GM19351 (cell line): ENCODE measurements around the gene SEL1L2.
"Not testable (repeated sequence)": the region's sequence is repeated elsewhere in the genome, so short reads cannot be mapped to it uniquely, and the experiment has no call there.

Experiments used
- ATAC-seq: cut with Tn5 transposase; IDR thresholded peaks from one replicate; pipeline ENCODE4 v1.9.1; 2021; ENCODE audit warnings: mild to moderate bottlenecking, moderate library complexity; ENCODE audit not compliant: unreplicated experiment

SEL1L2 gene, protein sequence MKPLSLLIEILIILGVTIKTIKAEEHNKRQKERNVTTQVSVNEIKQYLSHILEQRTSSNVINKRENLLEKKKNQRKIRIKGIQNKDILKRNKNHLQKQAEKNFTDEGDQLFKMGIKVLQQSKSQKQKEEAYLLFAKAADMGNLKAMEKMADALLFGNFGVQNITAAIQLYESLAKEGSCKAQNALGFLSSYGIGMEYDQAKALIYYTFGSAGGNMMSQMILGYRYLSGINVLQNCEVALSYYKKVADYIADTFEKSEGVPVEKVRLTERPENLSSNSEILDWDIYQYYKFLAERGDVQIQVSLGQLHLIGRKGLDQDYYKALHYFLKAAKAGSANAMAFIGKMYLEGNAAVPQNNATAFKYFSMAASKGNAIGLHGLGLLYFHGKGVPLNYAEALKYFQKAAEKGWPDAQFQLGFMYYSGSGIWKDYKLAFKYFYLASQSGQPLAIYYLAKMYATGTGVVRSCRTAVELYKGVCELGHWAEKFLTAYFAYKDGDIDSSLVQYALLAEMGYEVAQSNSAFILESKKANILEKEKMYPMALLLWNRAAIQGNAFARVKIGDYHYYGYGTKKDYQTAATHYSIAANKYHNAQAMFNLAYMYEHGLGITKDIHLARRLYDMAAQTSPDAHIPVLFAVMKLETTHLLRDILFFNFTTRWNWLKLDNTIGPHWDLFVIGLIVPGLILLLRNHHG

DNA sequence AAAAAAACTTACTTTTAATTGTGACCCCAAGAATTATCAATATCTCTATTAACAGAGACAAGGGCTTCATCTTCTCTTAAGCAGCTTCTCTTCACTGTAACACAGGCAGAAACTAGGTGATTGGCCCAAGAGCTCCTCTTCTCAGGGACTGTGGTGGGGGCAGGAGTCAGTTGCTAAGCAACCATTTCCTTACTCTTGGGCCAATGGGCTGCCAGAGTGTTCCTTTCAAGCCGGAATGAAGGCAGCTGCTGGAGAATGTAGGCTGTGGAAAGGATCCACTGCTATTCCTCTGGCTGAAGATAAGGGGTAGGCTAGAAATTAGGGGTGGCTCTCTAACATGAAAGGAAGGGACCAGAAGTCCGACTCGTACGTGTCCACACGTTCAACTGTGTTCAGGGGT is at the start of gene SEL1L2:
Gene SEL1L2 (minus strand): TSS at position 150 of the 400 bp plus-strand sequence. CDS start 80 bp downstream, at position 70.
- no peak for ATAC-seq

DNA sequence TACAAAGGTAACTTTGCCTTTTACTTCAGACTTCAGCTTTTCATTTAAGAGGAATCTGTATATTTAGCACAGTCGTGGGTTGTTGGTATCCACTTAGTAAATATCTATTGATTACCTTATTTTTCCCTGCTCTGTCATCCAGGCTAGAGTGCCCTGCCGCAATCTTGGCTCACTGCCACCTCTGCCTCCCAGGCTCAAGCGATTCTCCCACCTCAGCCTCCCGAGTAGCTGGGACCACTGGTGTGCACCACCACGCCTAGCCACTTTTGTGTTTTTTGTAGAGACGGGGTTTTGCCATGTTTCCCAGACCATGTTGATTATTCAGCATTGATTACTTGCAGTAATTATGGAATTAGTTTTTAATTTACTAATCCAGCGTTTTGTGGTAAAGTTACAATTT is 46.2 kb upstream of the SEL1L2 start:
- no peak for ATAC-seq

DNA sequence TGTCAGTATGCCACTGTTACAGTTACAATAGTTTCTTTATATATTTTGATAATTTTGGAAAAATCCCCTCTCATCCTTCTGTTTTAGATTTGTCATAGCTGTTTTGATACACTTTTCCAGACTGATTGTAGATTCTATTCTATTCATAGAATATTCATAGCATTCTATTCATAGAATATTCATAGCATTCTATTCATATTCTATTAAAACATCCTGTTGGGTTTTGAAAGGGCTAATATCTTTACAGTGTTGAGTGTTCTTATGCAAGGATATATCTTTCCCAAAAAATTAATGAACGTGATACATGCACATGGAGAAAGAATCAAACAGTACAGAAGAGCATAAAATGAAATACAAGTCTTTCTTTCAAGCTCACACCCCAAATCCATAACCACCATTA is 42.9 kb upstream of the SEL1L2 start:
- no peak for ATAC-seq

DNA sequence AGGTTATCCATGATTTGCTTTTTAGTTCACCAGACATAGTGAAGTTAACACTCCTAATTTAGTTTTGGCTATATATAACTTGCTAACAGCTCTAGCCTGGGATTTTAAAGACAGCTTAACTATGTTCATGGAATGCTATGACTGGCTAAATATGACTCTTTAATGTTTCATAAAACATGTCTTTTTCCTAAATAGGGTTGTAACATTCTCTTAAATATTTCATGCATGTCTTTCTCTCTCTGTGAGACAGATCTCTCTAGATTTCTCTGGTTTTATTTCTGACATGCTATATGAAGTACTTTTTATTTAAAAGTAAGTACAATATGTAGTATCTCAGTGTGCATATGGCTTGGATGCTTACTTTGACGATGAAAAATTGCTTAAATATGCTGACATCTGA is 40.6 kb upstream of the SEL1L2 start:
- ATAC-seq = no peak

DNA sequence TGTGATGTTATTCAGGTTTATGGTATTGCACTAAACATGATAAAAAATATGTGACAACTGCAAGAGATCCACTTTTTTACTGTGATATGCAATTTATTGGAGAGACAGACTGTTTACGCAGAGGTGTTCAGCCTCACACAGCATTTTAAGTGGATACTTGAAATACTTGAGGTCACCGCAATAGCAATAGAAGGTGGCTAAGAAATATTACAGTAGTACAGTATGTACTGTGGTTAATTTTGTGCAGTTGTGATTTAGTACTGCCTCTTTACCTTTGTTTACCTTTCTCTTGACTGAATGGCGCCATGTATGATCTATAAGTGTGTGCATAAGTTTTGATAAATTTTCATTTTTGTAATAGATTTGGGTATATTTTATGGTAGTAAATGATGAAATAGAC is 22.3 kb upstream of the SEL1L2 start:
- no peak for ATAC-seq

DNA sequence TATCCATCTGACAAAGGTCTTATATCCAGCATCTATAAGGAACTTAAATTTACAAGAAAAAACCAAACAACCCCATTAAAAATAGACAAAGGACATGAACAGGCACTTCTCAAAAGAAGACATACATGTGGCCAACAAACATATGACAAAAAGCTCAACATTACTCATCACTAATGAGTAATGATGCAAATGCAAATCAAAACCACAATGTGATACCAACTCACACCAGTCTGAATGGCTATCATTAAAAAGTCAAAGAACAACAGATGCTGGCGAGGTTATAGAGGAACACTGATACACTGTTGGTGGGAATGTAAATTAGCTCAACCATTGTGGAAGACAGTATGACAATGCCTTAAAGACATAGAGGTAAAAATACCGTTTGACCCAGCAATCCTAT is 18.8 kb upstream of the SEL1L2 start:
- ATAC-seq = no peak

DNA sequence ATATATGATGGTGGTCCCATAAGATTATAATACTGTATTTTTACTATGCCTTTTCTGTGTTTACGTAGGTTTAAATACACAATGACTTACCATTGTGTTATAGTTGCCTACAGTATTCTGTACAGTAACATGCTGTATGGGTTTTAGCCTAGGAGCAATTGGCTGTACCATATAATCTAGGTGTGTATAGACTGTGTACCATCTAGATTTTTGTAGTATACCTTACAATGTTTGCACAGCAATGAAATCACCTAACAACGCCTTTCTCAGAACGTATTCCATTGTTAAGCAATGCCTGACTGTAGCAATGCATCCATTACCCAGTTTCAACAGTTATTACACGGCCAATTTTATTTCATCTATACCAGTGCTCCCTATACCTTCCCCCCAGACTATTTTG is 15.6 kb upstream of the SEL1L2 start:
- ATAC-seq = no peak

DNA sequence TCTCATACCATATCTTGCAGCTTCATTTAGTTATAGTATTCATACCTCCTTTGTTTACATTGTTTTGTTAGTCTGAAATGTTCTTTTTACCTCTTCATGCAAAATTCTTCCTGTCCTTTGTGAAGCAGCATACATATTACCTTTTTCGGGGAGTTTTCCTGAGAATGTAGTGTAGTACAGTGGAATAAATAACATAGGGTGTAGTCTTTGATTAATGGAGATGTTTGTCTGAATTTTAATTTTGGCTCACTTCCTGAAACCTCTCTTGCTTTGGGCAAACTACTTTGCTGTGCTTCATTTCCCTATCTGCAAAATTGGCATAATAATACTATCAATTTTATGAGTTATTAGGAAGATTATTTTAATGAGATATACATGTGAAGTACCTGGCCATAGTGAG is 10.5 kb upstream of the SEL1L2 start:
- ATAC-seq = no peak

DNA sequence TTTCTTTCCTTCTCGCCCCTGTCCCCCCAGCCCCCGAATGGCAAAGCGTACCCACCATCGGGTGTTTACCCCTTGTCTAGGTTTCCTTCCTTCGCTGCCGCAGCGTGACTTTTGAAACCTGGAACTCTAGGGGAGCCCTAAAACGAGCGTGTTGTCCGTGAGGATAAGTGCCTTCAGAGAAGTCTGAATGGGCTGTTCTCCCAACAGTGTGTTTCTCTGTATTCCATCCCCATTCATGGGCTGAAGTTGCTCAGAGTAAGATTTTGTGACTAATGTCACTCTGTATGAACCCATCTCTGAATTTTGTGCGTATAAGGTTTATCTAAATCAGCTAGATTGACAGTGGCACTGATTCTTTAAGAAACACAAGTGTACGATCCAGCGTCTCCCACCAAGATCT is 5.9 kb upstream of the SEL1L2 start:
- ATAC-seq = no peak

DNA sequence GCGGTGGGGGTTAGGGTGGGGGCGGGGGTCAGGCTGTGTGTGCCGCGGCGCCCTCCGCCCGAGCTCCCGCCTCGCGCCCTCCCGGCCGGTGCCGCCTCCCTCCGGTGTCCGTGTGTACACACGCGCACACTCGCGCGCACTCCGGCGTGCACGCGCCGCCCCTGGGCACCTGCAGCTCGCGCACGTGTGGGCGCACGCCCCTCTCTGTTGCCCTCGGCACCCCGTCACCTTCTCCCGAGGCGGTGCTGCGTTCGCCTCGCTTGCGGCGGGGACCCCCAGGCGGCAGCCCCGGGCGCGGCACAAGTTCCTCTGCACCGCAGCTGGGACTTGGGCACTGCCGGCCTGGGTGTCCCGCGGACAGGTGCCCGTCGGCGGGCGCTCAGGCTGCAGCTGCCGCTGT is 5.4 kb upstream of the SEL1L2 start:
- no peak for ATAC-seq

DNA sequence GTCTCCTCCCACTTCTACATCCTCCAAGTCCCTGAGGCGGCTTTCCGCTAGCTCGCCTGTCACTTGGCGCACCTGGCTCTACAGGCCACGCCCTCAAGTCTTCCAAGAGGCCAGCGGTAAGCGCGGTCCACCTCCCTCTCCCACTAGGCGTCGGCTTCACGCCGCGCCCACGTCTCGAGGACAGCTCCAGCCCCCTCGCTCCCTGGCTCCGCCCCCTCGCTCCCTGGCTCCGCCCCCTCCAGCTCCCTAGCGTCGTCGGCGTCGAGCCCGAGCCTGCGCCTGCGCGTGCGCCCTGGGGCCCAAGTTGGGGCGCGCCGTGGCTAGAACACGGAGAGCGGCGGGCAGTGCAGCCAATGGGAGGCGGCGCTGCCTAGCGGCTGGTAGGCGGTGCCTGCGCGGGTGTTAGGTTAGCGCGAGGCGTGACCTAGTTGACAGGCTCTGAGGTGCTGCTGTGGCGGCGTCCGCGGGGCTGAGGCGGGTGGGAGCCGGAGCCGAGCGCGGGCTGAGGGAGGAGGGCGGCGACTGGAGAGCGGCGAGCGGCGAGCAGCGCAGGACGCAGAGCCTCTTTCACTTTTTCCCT is 4.8 kb upstream of the SEL1L2 start, which contains the start of gene MACROD2:
Gene MACROD2 (plus strand): TSS at position 431 of the 580 bp plus-strand sequence.
- ATAC-seq = no peak

DNA sequence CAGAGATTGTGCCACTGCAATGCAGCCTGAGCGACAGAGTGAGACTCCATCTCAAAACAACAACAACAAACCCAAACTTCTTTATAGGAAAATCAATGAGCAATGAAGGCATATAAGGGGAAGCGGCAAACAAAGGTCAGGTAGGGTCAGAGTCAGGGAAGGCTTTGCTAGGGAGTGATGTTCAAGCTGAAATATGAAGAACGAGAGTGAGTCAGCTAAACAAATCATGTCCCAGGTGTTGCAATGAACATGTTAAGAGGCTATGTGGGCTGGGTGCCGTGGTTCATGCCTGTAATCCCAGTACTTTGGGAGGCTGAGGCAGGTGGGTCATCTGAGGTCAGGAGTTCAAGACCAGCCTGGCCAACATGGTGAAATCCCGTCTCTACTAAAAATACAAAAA is 1.5 kb upstream of the SEL1L2 start:
- not testable (repeated sequence) for ATAC-seq

DNA sequence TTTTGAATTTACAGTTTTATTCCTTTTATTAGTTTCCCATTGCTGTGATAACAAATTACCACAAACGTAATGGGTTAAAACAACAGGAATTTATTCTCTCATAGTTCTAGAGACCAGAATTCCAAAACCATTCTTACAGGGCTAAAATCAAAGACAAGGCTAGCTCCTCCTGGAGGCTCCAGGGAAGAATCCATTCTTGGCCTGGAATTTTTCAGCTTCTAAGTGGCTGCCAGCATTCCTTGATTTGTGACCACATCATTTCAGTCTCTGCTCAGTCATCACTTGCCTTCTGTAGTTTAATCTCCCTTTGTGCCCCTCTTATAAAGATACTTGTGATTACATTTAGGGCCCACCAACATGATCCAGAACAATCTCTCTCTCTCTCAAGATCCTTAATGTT is 897 bp upstream of the SEL1L2 start:
- ATAC-seq = no peak

DNA sequence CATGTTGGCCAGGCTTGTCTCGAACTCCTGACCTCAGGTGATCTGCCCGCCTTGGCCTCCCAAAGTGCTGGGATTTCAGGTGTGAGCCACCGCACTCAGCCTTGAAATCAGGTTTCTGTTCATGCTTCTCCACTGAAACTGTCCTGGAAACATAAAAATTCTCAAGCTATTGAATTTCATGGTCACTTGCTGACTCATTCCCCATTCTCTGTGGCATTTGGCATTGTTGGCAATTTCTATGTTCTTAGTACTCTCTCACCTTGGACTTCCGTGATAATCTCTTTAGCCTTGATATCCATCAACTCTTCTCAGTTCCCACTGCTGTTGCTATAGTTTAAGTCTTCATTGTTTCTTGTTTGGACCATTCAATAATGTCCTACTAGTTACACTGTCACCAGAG is 6.2 kb downstream of the SEL1L2 start:
- no peak for ATAC-seq

DNA sequence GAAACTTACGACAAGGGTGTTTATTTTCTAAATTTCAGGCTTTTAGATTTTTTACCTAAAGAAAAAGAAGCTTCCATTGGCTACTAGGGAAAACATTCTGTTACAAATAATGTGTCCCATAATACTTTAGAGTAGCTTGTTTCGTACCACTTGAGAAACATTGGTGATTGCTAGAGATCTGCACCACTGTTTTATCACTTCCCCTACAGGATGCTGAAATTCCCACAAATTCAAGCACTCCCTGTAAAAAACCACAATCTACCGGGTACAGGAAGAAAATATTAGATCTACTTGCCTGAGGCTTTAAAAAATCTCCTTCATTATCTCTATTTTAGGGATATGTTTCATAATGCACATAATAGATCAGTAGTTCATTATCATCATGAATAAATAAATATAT is 29.9 kb downstream of the SEL1L2 start:
- ATAC-seq = no peak

DNA sequence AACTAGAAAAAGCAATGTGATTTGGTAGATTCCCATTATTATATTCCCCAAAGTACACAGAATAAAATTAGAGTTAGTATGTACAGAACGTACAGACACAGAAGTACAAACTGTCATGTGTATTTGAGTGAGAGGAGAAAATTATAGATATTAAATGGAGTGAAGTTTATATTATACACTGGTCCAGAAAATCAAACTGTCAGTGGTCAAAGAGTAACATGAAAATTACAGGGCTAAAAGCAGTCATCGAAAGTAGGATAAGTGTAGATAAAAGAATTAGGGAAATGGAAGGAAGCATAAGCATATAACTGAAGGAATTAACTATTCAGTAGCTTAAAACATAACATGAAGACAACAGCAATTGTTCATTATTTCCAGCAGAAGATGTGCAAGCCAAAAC is 30.3 kb downstream of the SEL1L2 start:
- no peak for ATAC-seq

DNA sequence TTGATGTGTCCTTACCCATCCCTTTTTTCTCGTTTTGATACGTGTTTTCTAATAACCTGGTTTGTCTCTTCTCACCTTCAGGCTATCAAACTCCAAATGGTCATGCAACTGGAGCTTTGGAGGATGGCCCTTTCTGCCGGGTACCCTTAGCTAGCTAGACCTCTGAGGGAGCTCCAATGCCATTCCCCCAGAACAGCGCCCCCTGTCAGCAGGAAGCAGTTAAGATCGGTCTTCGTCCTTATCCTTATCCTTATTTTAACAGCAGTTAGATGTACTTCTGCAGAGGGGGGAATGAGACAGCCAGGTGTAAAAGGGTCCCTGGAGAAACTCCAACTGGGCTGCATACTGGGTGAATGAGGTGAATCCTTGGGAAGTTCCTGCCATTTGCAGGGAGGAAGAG is 37.2 kb downstream of the SEL1L2 start:
- ATAC-seq = no peak

DNA sequence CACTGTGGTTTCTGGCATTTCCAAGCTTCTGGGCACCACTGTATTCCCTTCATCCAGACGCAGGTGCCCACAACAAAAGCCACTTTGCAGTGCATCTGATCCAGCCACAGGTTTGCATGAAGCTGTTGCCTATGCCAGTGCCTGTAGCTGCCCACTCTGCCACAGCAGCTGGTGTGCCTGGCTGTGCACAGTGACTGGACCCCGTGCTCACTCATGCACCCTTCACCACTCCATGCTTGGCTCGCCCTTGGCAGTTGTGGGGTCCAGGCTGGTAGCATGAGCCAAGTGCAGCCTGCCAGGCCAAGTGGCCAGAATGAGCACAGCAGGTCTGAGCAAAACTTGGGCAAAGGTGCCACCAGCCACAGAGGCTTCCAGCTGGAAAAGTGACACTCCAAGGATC is 42.7 kb downstream of the SEL1L2 start:
- no peak for ATAC-seq

DNA sequence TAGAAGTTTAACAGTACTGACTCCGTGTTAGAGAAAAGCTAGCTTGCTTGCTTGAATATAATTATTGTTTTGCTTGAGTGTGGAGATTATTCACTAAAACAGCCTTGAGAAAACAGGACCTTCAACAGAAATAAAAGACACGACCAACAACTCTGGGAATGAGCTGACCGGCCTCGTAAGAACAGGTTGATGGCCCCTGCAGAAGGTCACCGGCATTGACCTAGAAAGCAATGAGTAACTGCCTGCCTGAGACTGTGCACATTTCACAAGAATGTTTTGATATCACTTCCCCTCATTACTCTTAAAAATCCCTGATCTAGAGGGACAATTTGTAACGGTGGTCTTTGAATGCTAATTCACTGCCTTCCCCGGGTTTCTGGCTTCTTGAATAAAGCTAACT is 49.4 kb downstream of the SEL1L2 start:
- ATAC-seq = no peak

DNA sequence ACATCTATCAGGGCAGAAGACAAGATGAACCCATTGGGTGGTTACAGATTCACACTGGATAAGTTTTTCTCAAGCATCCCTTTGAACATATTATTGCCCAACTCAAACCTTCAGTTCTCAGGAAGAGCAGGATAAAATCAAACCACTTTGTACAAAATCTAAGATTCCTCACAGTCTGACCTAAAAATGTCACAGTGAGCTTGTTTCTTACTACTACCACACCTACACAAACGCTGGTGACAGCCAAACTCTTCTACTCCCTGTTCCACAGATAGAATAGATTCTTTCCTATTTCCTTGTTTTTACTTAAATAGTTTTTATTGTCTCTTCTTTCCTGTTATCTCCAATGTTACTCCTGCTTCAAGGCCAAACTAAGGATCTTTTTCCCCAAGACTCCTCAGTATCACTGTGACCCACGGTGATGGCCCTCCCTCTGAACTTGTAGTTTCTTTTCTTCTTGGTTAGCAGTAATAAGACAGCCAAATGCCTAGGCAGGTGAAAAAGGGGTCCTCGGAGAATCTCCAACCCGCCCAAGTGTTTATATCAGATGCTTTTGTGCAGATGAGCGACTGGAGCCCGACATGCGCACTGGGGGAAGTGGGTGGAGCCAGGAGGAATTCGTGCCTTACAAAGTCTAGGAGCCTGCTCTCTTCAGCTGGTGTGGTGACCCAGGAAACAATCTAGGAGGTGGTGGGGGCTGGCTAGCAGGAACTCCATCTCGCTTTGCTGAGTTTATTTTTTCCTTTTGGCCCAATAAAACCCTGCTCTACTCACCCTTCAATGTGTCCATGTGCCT is 53.4 kb downstream of the SEL1L2 start:
- ATAC-seq = no peak
